HL-60/S4 (cell line): Measurements from ENCODE around the gene CD44.
"Not testable (repeated sequence)": the region's sequence is repeated elsewhere in the genome, so short reads cannot be mapped to it uniquely, and the experiment has no call there.

Experiments used
- in situ Hi-C: fragments of 300-500 bp; cut with MboI; formaldehyde crosslinking; loops from 2 replicates; pipeline ENCODE4 v1.14.3; 2022; ENCODE audit warnings: low sequenced_read_pairs

CD44 gene

GRCh38 chr11:35207471-35208403 lies 68.8 kb downstream of the CD44 start:
- in situ Hi-C loops: no loop called here

- in situ Hi-C loops: no loop called here
Observed at GRCh38 chr11:35208795-35209194, 69.8 kb downstream of the CD44 start.

DNA sequence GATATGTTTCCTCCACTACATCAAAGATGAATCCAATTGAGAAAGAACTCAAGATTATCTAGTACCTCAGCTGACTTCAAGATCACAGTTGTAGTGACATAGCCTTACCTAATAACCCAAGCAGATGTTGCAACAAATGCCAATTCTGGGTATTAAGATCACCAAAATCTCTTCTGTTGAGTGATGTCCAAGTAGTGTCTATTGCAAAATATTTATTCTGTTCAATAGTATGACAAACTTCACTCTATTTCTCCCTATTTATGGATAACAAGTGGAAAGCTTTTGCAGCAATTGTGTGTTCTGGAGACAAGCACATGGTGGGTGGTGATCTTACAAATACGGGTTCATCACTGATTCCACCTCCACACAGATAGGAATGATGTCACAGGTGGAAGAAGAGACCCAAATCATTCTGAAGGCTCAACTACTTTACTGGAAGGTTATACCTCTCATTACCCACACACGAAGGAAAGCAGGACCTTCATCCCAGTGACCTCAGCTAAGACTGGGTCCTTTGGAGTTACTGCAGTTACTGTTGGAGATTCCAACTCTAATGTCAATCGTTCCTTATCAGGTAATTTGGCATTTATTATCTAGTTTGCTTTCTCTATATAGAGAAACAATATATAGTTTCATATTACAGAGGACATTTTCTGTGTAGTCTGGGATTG lies 72.0 kb downstream of the CD44 start:
- in situ Hi-C loops: no loop called here

DNA sequence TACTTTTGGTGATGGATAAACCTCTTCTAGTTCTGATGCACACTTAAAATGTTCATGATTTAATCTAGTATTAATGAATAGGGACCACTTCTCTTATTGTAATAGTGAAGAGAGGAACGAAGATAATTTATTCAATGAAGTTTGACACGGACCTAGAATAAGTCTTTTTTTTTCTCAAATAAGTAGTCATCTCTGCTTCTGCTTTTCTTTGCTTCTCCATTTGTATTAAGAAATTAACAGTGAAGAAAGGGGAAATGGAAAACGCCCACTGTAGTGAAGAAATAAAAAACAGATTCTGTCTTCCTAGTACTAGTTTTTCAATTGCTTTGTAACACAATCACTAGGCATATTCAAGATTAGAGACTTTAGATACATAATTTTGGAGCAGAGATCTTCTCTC lies 73.0 kb downstream of the CD44 start:
- in situ Hi-C loops: no loop called here

- in situ Hi-C loops: no loop called here
Observed at GRCh38 chr11:35214226-35214770, 75.3 kb downstream of the CD44 start.

- in situ Hi-C loops: no loop called here
Observed at GRCh38 chr11:35214792-35215193, 75.8 kb downstream of the CD44 start.

DNA sequence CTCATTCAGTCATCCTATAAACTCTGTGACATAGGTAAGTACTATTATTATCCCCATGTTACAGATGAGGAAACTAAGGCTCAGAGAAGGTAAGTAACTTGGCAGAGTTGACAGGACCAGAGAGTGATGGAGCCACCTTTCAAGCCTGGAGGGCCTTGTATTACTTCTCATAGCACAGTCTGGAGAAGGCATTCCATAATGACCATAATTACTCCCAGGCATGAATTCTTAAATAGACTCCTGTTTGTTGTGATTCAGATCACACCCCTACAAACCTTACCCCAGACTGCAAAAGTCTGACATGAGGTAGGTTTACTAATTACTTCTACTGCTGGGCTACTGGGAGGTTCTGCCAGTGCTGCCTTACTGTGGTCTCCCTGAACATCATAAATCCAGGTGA lies 77.0 kb downstream of the CD44 start:
- in situ Hi-C loops: no loop called here

DNA sequence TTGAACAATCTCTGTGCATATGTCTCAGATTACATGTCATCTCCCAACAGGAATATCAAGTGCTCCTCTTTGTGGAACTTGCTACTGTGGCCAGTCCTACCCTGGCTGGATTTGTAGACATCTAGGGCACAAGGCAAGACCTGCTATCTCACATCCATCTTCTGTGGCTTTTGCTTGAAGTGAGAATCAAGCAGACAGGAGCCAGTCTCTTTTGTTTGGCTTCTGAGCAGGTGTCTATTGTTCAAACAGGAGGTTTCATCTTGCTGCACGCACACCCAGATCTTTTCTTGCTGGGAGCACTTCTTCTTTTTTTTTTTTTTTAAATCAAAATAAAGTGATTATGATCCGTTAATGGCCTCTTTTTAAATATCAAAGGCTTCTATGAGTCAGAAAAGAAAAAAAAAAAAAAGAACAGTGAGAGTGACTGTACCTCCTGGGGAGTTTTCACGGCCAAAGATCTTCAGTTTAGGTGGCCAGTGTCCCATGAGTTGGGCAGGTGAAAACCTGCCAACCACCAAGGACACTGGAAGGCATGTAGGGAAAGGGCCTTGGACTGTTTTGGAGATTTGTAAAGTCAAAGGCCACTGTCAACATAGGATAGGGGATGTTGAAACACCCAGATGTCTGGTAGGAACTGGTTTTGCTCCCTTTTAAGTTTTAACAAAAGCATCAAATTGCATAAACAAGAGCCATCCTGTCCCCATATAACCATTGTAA lies 78.1 kb downstream of the CD44 start:
- in situ Hi-C loops: no loop called here

- in situ Hi-C loops: no loop called here
Observed at GRCh38 chr11:35218956-35219355, 80.0 kb downstream of the CD44 start.

DNA sequence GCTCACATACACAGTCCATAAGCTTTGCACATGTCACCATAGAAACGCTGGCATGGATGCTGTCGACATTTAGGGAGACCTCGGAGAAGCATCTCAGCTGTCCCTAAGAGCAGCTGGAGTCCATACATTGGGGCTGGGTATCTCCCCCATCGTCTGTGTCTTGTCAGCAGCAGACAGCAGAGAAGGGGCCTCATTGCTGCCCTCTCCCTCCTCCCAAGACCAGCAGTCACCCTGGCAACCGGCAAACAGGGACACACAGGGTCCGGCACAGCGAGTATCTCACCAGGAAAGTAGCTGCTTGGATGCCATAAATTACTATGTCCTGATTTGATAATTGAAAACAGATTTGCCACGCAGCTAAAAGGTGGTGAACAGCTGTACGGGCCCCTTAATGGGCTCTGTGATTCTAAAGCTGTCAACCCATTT lies 84.4 kb downstream of the CD44 start:
- in situ Hi-C loops: no loop called here

- in situ Hi-C loops: no loop called here
Observed at GRCh38 chr11:35223991-35224390, 85.0 kb downstream of the CD44 start.

- in situ Hi-C loops: no loop called here
Observed at GRCh38 chr11:35225946-35226520, 87.1 kb downstream of the CD44 start.

DNA sequence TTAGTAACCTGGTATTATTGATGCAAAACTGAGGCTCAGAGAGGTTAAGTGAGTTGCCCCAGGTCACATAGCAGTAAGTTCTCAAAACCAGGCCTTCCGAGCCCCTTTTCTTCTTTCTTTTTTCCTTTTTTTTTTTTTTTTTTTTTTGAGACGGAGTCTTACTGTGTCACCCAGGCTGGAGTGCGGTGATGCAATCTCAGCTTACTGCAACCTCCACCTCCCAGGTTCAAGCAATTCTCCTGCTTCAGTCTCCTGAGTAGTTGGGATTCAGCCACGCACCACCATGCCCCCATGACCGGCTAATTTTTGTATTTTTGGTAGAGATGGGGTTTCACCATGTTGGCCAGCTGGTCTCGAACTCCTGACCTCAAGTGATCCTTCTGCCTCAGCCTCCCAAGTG lies 87.8 kb downstream of the CD44 start:
- in situ Hi-C loops: not testable (repeated sequence)

GRCh38 chr11:35227576-35228327 lies 88.8 kb downstream of the CD44 start:
- in situ Hi-C loops: no loop called here

DNA sequence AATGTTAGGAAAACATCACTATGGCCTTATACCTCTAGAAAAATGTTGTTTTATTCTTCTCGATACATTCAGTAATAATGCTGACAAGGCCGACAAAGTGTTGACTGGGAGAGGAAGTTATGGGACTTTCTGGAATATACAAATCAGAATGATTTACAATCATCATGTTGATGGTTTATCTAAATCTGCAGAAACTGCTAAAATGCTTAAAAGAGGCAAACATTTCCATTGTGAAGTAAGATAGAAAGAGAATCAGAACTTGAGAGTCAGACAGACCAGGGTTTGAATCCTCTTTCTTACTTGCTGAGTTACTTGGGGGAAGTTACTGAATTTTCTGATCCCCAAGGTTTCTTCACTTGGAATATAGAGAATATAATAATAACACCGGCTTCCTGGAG lies 89.4 kb downstream of the CD44 start:
- in situ Hi-C loops: no loop called here

DNA sequence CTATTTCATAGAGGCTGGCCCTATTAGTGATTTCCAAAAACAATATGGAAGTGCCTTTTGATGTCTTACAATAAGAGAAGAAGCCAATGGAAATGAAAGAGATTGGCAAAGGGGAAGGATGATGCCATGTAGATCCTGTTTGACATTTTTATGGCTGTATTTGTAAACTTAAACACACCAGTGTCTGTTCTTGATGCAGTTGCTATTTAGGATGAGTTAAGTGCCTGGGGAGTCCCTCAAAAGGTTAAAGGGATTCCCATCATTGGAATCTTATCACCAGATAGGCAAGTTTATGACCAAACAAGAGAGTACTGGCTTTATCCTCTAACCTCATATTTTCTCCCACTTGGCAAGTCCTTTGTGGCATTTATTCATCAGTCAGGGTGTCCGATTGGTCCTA lies 91.4 kb downstream of the CD44 start:
- in situ Hi-C loops: loop anchor here (10.0 kb wide), 1 partner anchor 296 kb away; no protein-coding TSS in a partner anchor

DNA sequence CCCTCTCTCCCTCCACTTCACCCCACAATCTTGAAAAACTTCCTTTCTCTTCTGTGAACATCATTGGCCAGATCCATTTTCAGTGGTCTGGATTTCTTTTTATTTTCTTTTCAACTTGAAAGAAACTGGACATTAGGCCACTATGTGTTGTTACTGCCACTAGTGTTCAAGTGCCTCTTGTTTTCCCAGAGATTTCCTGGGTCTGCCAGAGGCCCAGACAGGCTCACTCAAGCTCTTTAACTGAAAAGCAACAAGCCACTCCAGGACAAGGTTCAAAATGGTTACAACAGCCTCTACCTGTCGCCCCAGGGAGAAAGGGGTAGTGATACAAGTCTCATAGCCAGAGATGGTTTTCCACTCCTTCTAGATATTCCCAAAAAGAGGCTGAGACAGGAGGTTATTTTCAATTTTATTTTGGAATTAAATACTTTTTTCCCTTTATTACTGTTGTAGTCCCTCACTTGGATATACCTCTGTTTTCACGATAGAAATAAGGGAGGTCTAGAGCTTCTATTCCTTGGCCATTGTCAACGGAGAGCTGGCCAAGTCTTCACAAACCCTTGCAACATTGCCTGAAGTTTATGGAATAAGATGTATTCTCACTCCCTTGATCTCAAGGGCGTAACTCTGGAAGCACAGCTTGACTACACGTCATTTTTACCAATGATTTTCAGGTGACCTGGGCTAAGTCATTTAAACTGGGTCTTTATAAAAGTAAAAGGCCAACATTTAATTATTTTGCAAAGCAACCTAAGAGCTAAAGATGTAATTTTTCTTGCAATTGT lies 92.3 kb downstream of the CD44 start:
- in situ Hi-C loops: loop anchor here (10.0 kb wide), 1 partner anchor 296 kb away; no protein-coding TSS in a partner anchor

DNA sequence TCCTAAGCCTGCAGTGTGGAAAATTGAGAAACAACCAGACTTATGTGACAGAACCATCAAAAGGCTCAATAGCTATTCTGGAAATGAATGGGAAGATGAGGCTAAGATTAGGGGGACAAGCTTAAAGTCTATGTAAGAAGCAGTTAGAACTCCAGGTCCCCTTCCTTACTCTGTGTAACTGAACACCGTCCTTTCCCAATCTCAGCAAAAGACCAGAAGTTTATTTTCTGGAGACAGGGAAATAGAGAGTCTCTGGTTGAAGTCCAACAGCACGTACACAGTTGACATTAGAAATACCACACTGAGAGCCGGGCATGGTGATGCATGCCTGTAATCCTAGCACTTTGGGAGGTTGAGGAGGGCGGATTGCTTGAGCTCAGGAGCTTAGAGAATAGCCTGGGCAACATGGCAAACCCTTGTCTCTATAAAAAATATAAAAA lies 93.9 kb downstream of the CD44 start:
- in situ Hi-C loops: loop anchor here (10.0 kb wide), 1 partner anchor 298 kb away; no protein-coding TSS in a partner anchor

DNA sequence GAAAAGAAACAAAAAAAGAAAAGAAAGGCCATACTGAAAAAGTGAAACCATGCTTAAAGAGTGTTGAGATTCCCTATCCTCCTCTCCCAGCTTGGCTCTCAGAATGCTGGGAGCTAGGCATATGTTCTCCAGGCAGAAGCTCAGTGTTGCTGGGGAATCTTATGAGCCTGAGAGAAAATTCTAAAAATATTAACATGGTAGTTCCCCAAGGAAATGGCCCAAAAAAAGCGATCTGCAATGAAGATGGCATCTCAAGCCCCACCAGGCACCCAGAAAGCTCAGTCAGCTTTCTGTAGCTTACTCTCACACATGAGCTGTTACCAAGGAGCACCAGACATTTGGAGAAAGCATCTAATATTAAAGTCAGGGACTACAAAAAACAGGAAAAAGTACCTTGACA lies 94.5 kb downstream of the CD44 start:
- in situ Hi-C loops: loop anchor here (10.0 kb wide), 1 partner anchor 299 kb away; no protein-coding TSS in a partner anchor
